GM23338 (cell line): ENCODE measurements around the gene USP5. TPM values are rescaled to one million over a fixed set of nuclear protein-coding genes. Genes with fewer than 3 reads are reported as not detected.
A peak's percentile ranks its signal among the peaks of the same experiment; 100 is the strongest.

Source experiments
- ATAC-seq: fragments of 200-7000 bp; cut with Tn5 transposase; 3 replicates; pipeline ENCODE4 v1.9.1; 2020
- DNase-seq: peaks from one replicate; pipeline ENCODE4 v3.0.0-alpha.2; 2015; ENCODE audit warnings: low spot score
- H2AFZ ChIP-seq: fragments of 200-600 bp; sonication (generic); 2 replicates; pipeline ENCODE4 v1.8.0; 2016; ENCODE audit warnings: antibody characterized with exemption, mild to moderate bottlenecking, moderate library complexity
- H3F3A ChIP-seq: fragments of 200-600 bp; sonication (generic); replicated peaks from 2 replicates; pipeline ENCODE4 v1.8.0; 2017; ENCODE audit warnings: antibody characterized with exemption, mixed run types, low read depth
- H3K27ac ChIP-seq: fragments of 200-600 bp; sonication (generic); 2 replicates; pipeline ENCODE4 v1.6.1; 2016; ENCODE audit warnings: low read depth
- H3K27me3 ChIP-seq: fragments of 200-600 bp; sonication (generic); 2 replicates; pipeline ENCODE4 v1.8.0; 2016; ENCODE audit warnings: mild to moderate bottlenecking, mixed run types, moderate library complexity; ENCODE audit not compliant: insufficient read depth
- H3K36me3 ChIP-seq: fragments of 200-600 bp; sonication (generic); 2 replicates; pipeline ENCODE4 v1.8.0; 2016; ENCODE audit warnings: mild to moderate bottlenecking; ENCODE audit not compliant: insufficient read depth
- H3K4me1 ChIP-seq: fragments of 200-600 bp; sonication (generic); 2 replicates; pipeline ENCODE4 v1.8.0; 2016; ENCODE audit warnings: mild to moderate bottlenecking, moderate library complexity; ENCODE audit not compliant: insufficient read depth
- H3K4me2 ChIP-seq: fragments of 200-600 bp; sonication (generic); 2 replicates; pipeline ENCODE4 v1.7.1; 2017; ENCODE audit warnings: mixed run types
- H3K4me3 ChIP-seq: fragments of 200-600 bp; sonication (generic); 2 replicates; pipeline ENCODE4 v1.6.1; 2016; ENCODE audit warnings: mixed run types
- H3K79me2 ChIP-seq: fragments of 200-600 bp; sonication (generic); replicated peaks from 2 replicates; pipeline ENCODE4 v1.8.0; 2017; ENCODE audit warnings: mild to moderate bottlenecking; ENCODE audit not compliant: insufficient read depth
- H3K9me2 ChIP-seq: fragments of 200-600 bp; sonication (generic); 2 replicates; pipeline ENCODE4 v1.8.0; 2017; ENCODE audit not compliant: insufficient read depth
- H4K20me1 ChIP-seq: fragments of 200-600 bp; sonication (generic); replicated peaks from 2 replicates; pipeline ENCODE4 v1.8.0; 2017; ENCODE audit warnings: mild to moderate bottlenecking; ENCODE audit not compliant: insufficient read depth
- H3K27ac Mint-ChIP-seq: 2 replicates; pipeline ENCODE4 v1.8.0; 2020; ENCODE audit warnings: inconsistent platforms, mild to moderate bottlenecking, moderate library complexity, mixed read lengths
- H3K27me3 Mint-ChIP-seq: 3 replicates; pipeline ENCODE4 v1.8.0; 2022; ENCODE audit warnings: low read depth, mild to moderate bottlenecking, moderate library complexity, mixed read lengths, inconsistent platforms; ENCODE audit not compliant: insufficient read depth, poor library complexity
- H3K36me3 Mint-ChIP-seq: 3 replicates; pipeline ENCODE4 v1.8.0; 2021; ENCODE audit warnings: low read depth, mild to moderate bottlenecking, inconsistent platforms, moderate library complexity, mixed read lengths
- H3K4me1 Mint-ChIP-seq: 3 replicates; pipeline ENCODE4 v1.8.0; 2020; ENCODE audit warnings: mild to moderate bottlenecking, inconsistent platforms, mixed read lengths
- H3K4me3 Mint-ChIP-seq: 3 replicates; pipeline ENCODE4 v1.8.0; 2021; ENCODE audit warnings: moderate library complexity, mild to moderate bottlenecking, inconsistent platforms, mixed read lengths
- H3K9me3 Mint-ChIP-seq: 3 replicates; pipeline ENCODE4 v1.8.0; 2020; ENCODE audit warnings: moderate library complexity, mild to moderate bottlenecking, inconsistent platforms, mixed read lengths
- CREB1 ChIP-seq: fragments of 250-450 bp; sonication (Bioruptor Pico); IDR thresholded peaks from 2 replicates; pipeline ENCODE4 v1.5.0; 2020; ENCODE audit warnings: low read depth, mild to moderate bottlenecking, moderate library complexity
- CTCF ChIP-seq, 2 experiments: fragments of 200-600 bp in 1 of 2; sonication (generic) in 1 of 2; conservative IDR thresholded peaks; 2 replicates each; pipeline versions ENCODE4 v1.5.1 to v1.6.1; 2016 to 2017; ENCODE audit warnings: antibody characterized with exemption in 2 of 2, low read depth in 2 of 2, mild to moderate bottlenecking in 2 of 2, moderate library complexity in 1 of 2
- ETS1 ChIP-seq: IDR thresholded peaks from 2 replicates; pipeline ENCODE4 v1.6.1; 2016; ENCODE audit warnings: antibody characterized with exemption
- EZH2 ChIP-seq: fragments of 200-600 bp; sonication (generic); IDR thresholded peaks from one replicate; pipeline ENCODE4 v1.8.0; 2017; ENCODE audit warnings: antibody characterized with exemption, mild to moderate bottlenecking, low read depth; ENCODE audit not compliant: unreplicated experiment
- EZH2phosphoT487 ChIP-seq: fragments of 200-600 bp; sonication (generic); IDR thresholded peaks from one replicate; pipeline ENCODE4 v1.8.1; 2018; ENCODE audit warnings: antibody characterized with exemption; ENCODE audit not compliant: unreplicated experiment
- JUNB ChIP-seq: IDR thresholded peaks from one replicate; pipeline ENCODE4 v1.6.1; 2016; ENCODE audit warnings: antibody characterized with exemption; ENCODE audit not compliant: unreplicated experiment
- REST ChIP-seq: IDR thresholded peaks from one replicate; pipeline ENCODE4 v1.6.1; 2018; ENCODE audit warnings: antibody characterized with exemption; ENCODE audit not compliant: unreplicated experiment
- STAT1 ChIP-seq: IDR thresholded peaks from one replicate; pipeline ENCODE4 v1.6.1; 2016; ENCODE audit warnings: antibody characterized with exemption; ENCODE audit not compliant: unreplicated experiment
- ZNF114 ChIP-seq: fragments of 250-450 bp; sonication (Bioruptor Pico); IDR thresholded peaks from 2 replicates; pipeline ENCODE4 v1.5.0; 2020; ENCODE audit warnings: mild to moderate bottlenecking, moderate library complexity
- ZNF331 ChIP-seq: fragments of 250-450 bp; sonication (Bioruptor Pico); IDR thresholded peaks from 2 replicates; pipeline ENCODE4 v1.5.0; 2020; ENCODE audit warnings: low read depth, mild to moderate bottlenecking, moderate library complexity
- ZNF462 ChIP-seq: fragments of 250-450 bp; sonication (Bioruptor Pico); IDR thresholded peaks from 2 replicates; pipeline ENCODE4 v1.5.0; 2020; ENCODE audit warnings: mild to moderate bottlenecking, moderate library complexity
- polyA plus RNA-seq: library from polyadenylated mRNA; unstranded; fragments of >200 nt; fragmentation: Nextera tagmentation; extraction: Ambion mirVana; gene quantifications from 2 replicates; pipeline ENCODE4 v1.2.1, GENCODE V29; 2016
- total RNA-seq: library from RNA; depleted of rRNA; stranded (reverse); fragments of >200 nt; shearing (Covaris generic); gene quantifications from 2 replicates; pipeline ENCODE4 v1.2.3, GENCODE V29; 2014

The USP5 gene
- total and polyA plus RNA-seq, 2 experiments from 2014 or later: 35.1 to 109 TPM

GRCh38 chr12:6818645-6819044, 33.3 kb upstream of the USP5 start (continued):
- no peak for TF ChIP-seq CTCF (conservative IDR thresholded peaks at IDR 0.05; ENCODE audit: low read depth in 2 of 2)
- no peak for TF ChIP-seq EZH2phosphoT487
- TF ChIP-seq CREB1 (CRISPR knock-in tag): no peak
- TF ChIP-seq STAT1: no peak
- TF ChIP-seq EZH2: no peak
- TF ChIP-seq ETS1: no peak
- TF ChIP-seq JUNB: no peak
- TF ChIP-seq REST: no peak

- peak; percentile 3; the same call in 2 of the 3 replicates for ATAC-seq
- H2AFZ ChIP-seq: no peak overlapping the region
- Mint-ChIP-seq H3K9me3 (no peaks in the 10 kb centered on the region), H3K4me3 (peak overlapping the region; percentile 45; the same call in 2 of the 3 replicates), H3K27ac (no peak overlapping the region), H3K27me3 (peaks cover 37% of the 10 kb centered on the region), H3K36me3 (no peaks in the 10 kb centered on the region), H3K4me1 (peaks cover 53% of the 10 kb centered on the region)
- H3K79me2 ChIP-seq: no peaks in the 10 kb centered on the region
- H3K27me3 ChIP-seq: peaks cover 36% of the 10 kb centered on the region
- H3K4me2 ChIP-seq: peak overlapping the region; percentile 94
- no peaks in the 10 kb centered on the region for H4K20me1 ChIP-seq
- peaks cover 12% of the 10 kb centered on the region; the same call in 1 of the 2 replicates for H3F3A ChIP-seq
- no peak overlapping the region for H3K4me3 ChIP-seq
- H3K4me1 ChIP-seq: peaks cover 47% of the 10 kb centered on the region
- no peaks in the 10 kb centered on the region for H3K36me3 ChIP-seq
- no peaks in the 10 kb centered on the region for H3K9me2 ChIP-seq
- DNase-seq: no peak
- no peak overlapping the region for H3K27ac ChIP-seq
- no peak for TF ChIP-seq STAT1
- no peak for TF ChIP-seq JUNB
- TF ChIP-seq ZNF331 (CRISPR knock-in tag): no peak
- TF ChIP-seq ZNF462: no peak
- TF ChIP-seq ZNF114 (CRISPR knock-in tag): no peak
These were observed 32.6 kb upstream of the USP5 start for GRCh38 chr12:6819106-6820030.
